ENCODE results near the gene CATSPERB.
"Not testable (repeated sequence)": the region's sequence is repeated elsewhere in the genome, so short reads cannot be mapped to it uniquely, and the experiment has no call there.

The CATSPERB gene

DNA sequence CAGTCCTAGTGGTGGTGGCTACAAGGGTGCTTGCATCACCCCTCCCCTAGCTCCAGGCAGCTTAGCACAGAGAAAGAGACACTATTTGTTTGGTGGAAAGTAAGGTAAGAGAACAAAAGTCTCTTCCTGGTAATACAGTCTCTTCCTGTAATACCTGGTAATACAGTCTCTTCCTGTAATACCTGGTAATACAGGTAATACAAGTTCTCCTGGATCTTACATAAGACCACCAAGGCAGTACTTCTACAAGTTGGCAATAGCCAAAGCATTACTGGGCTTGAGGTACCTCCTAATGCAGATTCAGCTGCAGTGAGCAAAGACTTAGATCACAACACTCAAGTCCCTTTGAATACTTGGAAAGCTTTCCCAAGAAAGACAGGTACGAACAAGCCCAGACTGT lies 77.0 kb downstream of the CATSPERB start:
- DNase-seq: no peak

DNA sequence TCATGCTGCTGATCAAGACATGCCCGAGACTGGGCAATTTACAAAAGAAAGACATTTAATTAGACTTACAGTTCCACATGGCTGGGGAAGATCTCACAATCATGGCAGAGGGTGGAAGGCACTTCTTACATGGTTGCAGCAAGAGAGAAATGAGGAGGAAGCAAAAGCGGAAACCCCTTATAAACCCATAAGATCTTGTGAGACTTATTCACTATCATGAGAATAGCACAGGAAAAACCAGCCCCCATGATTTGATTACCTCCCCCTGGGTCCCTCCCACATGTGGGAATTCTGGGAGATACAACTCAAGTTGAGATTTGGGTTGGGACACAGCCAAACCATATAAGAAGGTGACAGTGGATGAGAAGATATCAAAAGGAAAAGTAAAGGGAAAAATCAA lies 78.4 kb downstream of the CATSPERB start:
- no peak for DNase-seq

DNA sequence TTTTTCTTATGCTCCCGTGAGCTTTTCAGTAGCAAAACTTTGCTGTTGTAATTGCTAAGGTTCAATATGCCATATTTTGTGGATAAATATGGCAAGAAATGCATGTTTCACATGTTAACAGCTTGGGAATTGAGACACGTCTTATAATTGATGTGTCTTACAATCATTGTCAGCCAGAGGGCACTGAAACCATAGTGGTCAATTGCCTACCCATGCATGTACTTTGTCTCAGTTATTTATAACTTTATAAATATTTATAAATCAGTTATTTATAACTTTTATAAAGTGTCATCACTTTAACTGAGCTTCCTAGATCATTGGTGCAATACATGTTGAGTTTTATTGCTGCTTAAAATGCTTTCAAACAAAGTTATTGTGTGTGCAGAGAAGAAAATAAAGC lies 82.0 kb downstream of the CATSPERB start:
- no peak for DNase-seq

DNA sequence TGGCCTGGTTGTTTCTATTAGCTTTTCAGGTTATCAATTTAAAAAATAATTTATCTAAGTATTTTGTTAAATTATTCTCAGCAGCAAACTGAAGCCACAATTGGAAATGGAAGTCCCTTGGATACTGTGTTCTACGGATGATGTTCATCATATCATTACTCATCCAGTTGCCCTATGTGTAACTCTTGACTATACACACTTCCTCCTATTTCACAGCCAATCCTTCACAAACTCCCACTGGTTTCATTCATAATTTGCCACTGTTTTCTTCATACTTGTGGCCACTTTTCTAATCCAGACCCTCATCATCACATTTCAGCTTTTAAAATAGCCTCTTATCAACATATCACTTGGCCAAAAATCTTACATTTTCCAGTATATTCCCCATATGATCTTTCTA lies 84.0 kb downstream of the CATSPERB start:
- no peak for DNase-seq

DNA sequence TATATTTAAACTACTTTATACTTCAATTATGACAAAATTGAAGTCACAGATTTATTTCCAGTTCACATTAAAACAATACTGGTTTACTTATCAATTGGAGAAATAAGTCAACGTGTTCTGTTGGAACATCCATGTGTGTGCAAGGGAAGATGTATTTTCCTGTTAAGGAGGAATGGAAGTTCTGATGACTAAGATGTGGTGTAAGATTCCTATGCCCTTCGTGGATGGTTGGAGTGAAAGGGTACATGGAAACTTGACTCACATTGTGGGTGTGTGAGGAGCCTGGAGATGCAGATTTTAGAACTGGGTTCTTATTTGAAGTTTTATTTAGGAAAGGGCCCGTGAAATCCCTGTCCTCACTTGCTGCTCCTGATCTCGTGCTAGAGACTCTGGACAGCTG lies 95.3 kb downstream of the CATSPERB start:
- no peak for DNase-seq

DNA sequence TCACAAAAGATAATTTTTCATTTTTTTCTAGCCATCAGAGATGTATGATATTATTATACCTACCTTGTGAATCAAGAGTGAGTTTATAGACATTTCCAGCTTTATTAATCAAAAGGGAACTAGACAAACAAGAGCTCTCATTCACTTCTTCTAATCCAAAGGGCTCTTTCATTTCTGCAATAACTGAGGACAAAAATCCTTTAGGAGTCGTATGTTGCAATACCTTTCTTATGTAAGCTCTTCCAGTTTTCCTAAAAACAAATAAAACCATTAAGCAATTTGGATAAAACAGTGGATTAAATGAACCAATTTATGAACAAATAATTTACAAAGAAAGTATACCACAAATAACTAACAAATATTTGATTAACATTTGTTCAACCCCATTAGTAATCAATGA lies 107.1 kb downstream of the CATSPERB start:
- DNase-seq: no peak

DNA sequence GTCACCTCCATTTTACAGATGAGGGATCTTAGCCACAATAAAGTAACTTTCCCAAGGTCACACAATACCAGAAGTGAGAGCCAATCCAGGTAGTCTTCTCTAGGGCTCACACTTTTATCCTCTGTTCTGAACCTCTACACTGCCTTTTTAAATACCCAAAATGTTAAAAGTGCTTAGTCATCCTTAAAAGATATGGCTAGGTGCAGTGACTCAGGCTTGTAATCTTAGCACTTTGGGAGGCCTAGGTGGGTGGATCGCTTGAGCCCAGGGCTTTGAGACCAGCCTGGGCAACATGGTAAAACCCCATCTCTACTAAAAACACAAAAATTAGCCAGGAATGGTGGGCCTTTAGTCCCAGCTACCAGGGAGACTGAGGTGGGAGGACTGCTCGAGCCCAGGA lies 117.7 kb downstream of the CATSPERB start:
- DNase-seq: no peak

DNA sequence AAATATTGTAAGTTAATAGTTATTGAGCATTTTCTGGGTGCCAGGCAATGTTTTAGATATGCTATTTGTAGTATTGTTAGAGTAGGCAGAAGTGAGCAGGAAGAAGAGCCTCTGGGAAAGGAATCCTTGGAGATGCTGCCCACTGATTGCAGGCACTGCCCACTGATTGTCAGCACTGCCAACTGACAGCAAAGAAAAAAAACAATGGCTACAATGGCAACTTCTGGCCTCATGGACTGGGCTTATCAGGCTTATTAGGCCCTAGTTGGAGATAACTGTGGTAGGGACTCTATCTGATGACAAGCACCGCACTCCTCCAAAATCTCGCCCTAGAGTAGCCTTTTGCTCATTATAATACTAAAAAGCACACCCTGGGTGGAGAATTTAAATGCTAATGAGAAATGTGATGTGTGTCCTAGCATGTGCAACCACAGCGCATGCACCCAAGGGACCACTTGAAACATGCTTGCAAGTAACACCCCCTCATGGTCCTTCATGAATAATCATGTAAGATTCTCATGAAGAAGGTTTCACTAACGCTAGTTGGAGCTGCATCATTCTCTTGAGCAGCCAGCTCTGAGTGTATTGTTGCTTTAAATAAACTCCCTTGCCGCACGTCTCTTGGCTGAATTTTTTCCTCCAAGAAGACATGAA lies 118.3 kb downstream of the CATSPERB start:
- no peak for DNase-seq

DNA sequence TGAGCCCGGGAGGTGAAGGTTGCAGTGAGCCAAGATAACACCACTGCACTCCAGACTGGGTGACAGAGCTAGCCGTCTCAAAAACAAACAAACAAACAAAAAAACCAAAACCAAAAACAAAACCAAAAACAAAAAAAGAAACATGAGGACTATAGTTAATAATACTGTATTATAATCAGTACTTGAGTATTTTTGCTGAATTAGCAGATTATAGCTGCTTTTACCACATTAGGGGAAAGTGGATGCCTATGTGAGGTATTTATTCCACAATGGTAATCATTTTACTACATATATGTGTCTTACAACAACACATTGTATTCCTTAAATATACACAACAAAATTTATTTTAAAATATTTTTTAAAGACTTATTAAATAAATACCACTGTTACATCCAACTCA lies 120.4 kb downstream of the CATSPERB start:
- no peak for DNase-seq

DNA sequence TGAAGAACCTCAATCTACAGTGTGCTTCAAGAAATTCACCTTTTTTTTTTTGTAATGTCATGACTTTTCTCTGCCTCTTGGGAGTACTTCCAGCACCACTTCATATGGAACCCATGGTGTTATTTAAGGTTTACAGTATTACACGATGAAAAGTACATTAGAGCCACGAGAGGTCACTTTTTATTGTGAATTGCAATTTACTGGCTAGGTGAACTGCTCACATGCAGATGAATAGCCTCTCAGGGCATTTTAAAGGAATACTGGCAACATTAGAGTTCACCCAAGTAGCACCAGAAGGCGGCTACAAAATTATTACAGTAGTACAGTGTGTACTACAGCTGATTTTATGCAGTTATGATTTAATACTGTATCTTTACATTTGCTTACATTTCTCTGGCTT lies 122.7 kb downstream of the CATSPERB start:
- DNase-seq: no peak

DNA sequence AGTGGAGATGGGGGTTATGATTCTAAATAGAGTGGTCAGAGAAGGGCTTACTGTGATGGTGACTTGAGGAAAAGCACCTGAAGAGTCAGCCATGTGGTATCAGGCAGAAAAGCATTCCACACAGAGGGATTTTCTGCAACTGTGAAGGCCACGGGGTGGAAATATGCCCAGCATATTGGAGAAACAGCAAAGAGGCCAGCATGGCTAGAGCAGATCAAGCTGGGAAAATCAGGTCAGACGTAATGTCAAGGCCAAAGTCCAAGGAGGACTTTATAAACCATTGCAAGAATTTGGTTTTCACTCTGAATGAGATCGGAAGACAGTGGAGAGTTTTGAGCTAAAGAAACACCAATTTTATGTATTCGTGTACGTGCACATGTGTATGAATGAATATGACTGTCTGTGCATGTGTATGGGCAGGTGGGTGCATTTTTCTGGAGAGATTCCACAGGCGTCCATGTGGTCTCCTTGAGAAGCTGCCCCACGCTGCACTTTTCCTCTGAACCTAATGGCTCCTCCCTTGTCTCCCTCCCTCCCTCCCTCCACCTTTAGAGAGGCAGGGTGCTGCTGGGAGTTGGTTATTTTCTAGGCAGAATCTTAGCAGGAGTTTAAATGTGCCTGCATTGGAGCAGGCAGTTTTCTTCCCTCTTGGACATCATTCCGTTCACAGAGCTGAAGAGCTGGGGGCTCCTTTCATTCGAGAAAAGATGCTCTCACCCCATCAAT lies 124.4 kb downstream of the CATSPERB start:
- no peak for DNase-seq

DNA sequence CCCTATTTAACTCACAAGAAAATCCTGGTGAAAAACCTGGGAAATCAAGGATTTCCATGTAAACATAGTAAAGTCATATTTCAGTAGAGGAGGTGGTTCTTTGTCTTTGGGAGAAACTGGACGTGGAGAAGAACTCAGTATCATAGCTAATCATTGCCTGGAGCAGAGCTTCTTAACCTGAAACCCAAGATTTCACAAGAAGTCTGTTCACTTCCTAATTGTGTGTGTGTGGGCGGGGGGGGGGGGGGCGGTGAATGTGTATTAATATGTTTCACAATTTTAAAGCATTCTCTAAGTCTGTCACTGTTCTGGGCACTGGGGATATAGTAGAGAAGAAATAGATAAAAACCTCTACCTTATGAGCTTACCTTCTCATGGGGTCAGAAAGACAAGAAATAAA lies 125.0 kb downstream of the CATSPERB start:
- no peak for DNase-seq

DNA sequence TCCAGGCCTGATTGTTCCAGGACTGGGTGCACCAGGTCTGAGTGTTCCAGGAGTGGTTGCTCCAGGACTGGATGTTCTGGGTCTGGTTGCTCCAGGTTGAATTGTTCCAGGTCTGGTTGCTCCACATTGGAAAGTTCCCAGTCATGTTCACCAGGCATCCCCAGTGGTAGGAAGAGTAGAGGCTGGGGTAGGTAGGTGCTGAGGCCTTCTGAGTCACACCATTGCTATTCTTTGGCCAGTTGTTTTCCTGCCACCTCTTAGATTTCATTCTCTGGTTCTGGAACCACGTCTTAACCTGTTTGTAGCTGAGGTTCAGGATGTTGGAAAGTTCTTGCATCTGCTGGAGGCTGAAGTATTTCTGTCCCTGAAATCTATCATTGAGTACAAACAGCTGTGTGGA lies 127.3 kb downstream of the CATSPERB start:
- DNase-seq: not testable (repeated sequence)

DNA sequence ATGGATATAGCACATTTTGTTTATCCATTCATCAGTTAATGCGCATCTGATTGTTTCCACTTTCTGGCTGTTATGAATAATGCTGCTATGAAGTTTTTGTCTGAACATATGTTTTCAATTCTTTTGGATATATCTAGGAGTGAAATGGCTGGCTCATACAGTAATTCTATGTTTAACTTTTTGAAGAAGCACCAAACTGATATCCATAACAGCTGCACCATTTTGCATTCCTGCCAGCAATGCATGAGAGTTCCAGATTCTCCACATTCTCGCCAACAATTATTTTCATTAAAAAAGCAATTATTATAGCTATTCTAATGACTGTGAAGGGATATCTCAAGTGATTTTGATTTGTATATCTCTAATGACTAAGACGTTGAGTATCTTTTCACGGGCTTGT lies 131.9 kb downstream of the CATSPERB start:
- DNase-seq: no peak

DNA sequence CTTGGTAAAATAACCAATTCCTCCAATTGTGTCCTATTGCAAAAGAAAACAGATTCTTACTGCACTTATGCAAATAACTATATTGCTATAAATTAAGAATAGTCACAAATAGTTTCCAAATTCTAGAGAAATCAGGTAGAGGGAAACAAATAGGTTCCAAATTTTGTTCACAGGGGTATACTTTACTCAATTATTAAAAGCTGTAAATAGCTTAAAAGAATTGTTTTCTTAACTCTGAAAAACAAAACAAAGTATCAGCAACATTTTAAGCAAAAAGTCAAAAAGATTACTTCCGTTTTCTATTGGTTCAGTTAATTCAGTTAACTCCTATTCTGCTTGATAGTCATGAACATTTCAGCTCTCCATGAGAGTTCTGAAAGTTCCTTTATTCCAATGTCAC lies 136.2 kb downstream of the CATSPERB start:
- no peak for DNase-seq

DNA sequence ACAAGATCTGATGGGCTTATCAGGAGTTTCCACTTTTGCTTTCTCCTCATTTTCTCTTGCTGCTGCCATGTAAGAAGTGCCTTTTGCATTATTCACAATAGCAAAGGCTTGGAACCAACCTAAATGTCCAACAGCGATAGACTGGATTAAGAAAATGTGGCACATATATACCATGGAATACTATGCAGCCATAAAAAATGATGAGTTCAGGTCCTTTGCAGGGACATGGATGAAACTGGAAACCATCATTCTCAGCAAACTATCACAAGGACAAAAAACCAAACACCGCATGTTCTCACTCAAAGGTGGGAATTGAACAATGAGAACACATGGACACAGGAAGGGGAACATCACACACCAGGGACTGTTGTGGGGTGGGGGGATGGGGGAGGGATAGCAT lies 137.9 kb downstream of the CATSPERB start:
- not testable (repeated sequence) for DNase-seq

DNA sequence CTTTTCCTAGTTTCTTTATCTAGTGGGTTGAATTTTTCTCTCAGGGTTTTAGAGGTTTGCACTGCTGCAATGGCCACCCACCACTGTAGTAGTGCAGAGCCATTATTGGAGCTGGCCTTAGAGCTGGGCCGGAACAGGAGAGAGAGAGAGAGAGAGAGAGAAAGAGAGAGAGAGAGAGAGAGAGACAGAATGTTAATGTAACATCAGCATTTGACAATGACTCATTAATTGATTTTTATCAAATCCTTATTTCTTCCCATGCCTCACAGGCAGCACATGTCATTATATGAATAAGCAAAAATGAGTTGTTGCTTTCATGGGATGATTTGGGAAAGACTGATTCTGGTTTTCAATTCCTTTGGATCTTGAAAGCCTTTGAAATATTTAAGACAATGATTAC lies 145.5 kb downstream of the CATSPERB start:
- no peak for DNase-seq

DNA sequence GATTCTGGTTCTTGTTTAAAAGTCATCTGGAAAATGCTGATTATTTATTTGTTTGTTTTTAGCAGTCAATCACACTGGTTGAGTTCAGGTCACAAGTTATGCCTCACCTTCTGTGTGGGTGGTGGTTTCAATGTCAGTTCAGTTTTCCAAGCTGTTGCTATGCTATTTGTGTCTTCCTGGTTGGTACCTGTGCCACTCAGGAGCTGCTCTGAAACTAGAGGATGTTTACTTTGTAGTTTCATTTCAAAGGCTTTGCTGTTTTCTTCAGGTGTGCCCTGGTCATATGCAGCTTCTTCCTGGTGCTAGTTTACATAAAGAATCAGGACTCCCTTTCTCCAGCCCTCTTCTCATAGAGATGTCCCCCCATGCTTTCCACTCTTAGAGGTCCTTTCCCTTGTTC lies 146.0 kb downstream of the CATSPERB start:
- no peak for DNase-seq

DNA sequence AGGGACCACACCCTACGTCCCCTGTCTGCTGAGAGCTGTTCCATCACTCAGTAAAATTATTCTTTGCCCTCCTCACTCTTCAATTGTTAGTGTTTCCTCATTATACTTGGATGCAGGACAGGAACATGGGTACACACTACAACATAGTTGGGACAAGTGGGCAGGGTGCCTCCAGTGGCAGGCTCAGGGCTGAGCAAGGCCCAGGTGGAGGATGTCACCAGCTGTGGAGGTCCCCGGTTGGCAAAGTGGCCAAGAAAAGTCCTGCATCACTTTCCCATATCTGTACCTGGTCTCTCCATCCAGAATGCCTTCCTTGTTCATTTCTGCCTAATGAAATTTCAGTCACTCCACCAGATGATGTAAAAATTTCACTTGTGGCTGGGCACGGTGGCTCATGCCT lies 149.1 kb downstream of the CATSPERB start:
- no peak for DNase-seq

DNA sequence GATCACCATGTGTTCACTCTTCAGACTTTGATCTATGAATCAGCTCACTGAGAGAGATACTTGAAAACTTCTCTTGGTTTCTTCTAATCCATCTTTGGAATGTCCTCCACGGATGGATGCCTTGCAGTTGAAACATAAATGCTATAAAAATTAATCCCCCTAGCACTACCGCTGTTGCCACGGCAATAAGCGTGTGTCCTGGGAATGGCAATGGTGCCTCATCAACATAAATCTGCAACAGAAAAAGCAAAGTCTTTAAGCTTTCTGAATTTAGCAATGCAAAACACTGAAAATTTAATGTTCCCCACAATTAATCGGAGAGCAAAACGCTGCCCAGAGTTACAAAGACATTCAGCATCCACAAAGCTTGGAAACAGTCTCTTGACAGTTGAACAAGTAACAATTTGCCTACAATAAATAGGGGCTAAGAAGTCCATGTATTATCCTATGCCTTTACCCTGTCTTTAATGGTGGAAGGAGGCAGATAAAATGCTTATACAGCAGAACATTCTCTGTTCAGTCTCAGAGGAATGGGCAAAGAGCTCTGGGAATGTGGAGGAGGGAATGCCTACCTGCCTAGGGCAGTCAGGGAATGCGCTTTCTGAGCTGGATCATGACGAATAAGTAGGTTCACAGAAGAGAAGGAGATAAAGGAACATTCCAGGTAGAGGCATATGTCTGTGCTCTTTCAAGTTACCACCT lies 150.9 kb downstream of the CATSPERB start:
- DNase-seq: no peak

DNA sequence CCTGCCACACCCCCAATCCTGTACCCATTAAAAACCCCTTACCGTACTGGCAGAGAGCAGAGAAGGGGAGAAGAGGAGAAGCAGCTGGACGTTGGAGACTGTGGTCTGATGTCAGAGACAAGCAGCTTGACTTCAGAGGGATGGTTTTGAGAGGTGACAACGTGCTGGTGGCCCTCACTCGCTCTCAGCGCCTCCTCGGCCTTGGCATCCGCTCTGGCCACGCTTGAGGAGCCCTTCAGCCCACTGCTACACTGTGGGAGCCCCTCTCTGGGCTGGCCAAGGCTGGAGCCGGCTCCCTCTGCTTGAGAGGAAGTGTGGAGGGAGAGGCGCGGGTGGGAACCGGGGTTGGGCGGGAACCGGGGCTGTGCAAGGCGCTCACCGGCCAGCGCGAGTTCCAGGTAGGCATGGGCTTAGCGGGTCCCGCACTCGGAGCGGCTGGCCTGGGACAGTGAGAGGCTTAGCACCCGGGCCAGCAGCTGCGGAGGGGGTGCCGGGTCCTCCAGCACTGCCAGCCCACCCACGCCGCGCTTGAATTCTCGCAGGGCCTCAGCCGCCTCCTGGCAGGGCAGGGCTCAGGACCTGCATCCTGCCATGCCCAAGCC lies 154.2 kb downstream of the CATSPERB start:
- DNase-seq: no peak

DNA sequence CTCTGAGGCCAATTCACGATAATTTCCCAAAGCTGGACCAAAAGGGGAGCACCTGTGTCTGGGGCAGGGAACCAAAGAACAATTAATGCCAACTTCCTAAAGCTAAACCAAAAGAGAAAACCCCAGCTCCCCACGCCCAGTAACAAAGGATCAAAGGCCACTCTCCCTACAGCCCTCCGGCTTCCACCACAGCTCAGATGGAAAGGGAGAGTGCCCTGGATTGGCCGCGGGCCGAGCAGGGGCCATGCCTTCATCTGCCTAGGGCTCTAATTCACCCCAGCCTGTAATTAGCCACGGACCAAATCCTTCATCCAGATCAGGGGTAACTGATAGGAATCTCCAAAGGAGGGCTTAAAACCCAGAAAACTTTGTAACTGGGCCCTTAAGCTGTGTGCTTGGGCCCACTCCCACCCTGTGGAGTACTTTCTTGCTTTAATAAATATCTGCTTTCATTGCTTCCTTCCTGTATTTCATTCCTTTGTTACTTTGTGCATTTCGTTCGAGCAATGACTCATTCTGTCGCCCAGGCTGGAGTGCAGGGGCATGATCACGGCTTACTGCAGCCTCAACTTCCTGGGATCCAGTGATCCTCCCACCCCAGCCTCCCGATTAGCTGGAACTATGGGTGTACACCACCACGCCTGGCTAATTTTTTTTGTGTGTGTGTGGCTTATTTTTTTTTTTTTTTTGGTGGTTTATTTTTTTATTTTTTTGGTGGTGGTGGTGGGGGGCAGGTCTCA lies 156.2 kb downstream of the CATSPERB start:
- no peak for DNase-seq

Data from activated CD4-positive, alpha-beta T cell treated with anti-CD3 and anti-CD28 coated beads, Interleukin-2, amount 50 U/mL, for 48 hours (primary cell).